ENCODE measurements around the gene LRRC25. TPM values are rescaled to one million over a fixed set of nuclear protein-coding genes. Genes with fewer than 3 reads are reported as not detected.

Gene LRRC25
- 0.25 TPM in 1 of 2 replicates, not detected in the other for total RNA-seq

DNA sequence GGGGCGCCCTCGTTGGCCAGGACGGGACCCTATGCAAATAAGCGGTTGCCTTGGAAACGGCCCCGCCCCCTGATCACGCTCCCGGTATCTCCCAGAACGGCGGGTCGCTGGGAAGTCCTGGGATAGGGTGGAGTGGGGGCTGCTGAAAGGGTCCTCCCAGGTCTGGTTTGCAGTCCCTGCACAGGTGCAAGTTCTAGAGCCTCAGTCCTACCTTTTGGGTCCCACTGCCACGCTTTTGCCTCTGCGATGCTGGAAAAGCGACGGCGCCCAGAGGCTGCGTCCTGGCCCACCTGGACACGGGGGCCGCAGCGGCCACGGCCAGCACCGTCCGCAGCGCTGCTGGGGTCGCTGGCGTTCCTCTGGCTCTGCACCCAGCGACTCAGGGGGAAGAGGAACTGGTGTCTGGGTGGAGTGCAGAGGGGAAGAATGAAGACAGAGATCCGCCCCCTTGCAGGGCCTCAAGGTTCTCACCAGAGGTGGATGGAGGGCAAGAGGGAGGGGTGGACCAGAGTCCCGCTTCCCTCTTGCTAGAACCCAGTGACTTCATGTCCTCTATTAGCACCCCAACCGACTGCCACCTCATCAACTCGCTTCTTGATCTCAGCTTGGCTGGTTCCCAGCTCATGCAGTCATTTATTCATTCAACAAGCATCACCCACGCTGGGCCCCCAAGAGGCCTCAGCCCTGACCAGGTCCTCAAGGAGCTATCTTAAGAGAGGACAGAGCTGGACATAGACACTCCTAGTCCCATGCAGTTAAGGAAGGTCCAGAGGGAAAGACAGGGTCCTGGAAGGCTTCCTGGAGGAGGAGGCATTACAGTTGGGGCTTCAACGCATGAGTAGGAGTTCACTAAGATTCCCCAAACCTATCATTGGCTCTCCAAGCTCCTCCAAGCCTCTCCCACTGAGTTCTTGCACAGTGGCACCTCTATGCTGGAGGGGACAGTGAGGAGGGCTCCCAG, at the start of gene LRRC25:
Gene LRRC25, minus strand, starts transcription at position 381 of the 961 bp plus-strand sequence. CDS start 659 bp downstream, outside the sequence.

DNA sequence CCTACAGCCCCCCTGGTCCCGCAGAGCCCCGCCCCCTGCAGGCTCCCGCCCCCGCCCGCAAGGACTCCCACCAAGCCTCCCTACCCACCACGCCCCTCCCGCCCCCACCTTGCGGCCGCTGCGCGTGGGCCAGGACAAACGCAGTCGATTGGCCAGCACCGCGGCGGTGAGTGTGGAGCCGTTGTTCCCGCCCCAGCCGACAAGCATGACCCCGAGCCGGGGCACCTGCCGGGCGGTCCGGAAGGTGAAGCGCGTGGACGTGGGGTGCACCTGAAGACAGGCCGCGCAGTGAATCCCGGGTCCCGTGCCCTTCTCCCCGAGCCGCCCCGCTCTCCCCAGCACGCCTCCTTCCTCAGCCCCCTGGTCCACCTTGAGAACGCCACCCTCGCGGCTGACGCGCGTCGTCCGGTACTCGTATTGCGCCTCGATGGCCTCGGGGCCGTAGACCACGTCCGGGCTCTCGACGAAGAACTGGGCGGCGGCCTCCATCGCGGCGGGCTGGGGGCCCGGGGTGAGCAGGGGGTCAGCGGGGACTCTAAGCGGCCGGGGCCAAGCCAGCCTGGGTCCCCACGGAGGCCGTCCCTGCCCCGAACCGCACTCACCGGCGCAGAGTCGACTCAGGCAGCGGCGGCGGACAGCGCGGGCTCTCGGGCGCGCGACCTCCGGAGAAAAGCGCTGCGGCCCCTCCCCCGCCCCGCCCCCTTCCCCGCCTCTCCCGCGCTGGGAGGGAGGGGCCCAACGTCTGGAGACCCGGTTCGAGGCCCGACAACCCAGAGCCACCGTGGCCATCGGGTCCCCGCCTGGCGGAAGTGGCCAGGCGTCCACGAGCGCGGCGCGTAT, 40.3 kb upstream of the LRRC25 start, which contains the start of gene ISYNA1:
Gene ISYNA1, minus strand, starts transcription at position 643 of the 840 bp plus-strand sequence. Its CDS starts 154 bp downstream, at position 489.

DNA sequence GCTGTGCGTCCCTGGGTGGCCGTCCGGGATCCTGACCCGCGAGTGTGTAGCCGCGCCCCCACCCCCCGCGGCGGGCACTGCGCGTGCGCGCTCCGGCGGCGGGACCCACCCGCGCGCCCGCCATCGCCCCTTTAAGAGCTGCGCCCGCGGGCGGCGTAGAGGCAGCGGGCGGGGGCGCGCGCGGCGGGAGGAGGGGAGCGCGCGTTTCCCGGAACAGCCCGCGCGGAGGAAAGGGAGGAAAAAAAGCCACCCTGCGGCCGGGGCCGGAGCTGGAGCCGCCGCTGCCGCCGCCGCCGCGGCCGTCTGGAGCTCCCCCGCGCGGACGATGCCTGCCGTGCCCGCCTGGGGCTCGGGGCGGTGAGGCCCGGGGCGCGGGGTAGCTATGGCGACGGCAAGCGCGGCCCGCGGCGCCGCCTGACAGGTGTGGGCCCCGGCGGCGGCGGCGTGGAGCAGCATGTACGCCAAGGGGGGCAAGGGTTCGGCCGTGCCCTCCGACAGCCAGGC, 21.8 kb upstream of the LRRC25 start, which contains the start of gene SSBP4:
Gene SSBP4, plus strand, starts transcription at position 204 of the 504 bp plus-strand sequence. Its CDS starts 251 bp downstream, at position 455.

DNA sequence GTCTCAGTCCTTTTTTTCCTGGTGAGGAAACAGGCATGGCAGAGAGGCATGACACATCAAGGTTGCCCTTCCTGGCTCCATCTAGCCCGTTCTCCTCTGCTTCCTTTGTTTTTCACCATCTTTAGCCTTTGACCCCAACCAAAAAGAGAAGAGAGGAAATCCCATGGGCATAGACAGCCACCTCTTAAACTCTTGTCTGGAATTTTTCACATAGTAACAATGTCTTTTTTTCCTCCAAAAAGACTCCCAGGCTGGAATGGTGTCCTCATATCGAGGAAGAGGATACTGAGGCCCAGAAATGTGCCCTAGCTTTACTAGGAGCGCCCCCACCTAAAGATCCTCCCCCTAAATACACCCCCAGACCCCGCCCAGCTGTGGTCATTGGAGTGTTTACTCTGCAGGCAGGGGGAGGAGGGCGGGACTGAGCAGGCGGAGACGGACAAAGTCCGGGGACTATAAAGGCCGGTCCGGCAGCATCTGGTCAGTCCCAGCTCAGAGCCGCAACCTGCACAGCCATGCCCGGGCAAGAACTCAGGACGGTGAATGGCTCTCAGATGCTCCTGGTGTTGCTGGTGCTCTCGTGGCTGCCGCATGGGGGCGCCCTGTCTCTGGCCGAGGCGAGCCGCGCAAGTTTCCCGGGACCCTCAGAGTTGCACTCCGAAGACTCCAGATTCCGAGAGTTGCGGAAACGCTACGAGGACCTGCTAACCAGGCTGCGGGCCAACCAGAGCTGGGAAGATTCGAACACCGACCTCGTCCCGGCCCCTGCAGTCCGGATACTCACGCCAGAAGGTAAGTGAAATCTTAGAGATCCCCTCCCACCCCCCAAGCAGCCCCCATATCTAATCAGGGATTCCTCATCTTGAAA, 11.5 kb downstream of the LRRC25 start, which contains the start of gene GDF15:
Gene GDF15, plus strand, starts transcription at position 484 of the 868 bp plus-strand sequence. Its CDS starts 32 bp downstream, at position 516.

Other genes with a start within 250 kb of the LRRC25 start
- 41.9 and 73.3 TPM in 2 replicates for gene PIK3R2, start 244.5 kb downstream of the LRRC25 start, total RNA-seq
- gene IFI30, start 223.8 kb downstream of the LRRC25 start, total RNA-seq: 22.2 TPM in 1 of 2 replicates, not detected in the other
- gene MPV17L2, start 204.4 kb downstream of the LRRC25 start, total RNA-seq: 21.3 and 45.8 TPM in 2 replicates
- gene RAB3A, start 193.6 kb downstream of the LRRC25 start, total RNA-seq: 0.65 and 2.4 TPM in 2 replicates
- not detected in 2 replicates for gene PDE4C, start 171.2 kb downstream of the LRRC25 start, total RNA-seq
- 0.16 and 1.1 TPM in 2 replicates for gene IQCN, start 123.2 kb downstream of the LRRC25 start, total RNA-seq
- 277 and 421 TPM in 2 replicates for gene JUND, start 116.0 kb downstream of the LRRC25 start, total RNA-seq
- gene LSM4, start 74.5 kb downstream of the LRRC25 start, total RNA-seq: 196 and 334 TPM in 2 replicates
- gene PGPEP1, start 57.0 kb downstream of the LRRC25 start, total RNA-seq: 2.9 and 16.4 TPM in 2 replicates
- gene GDF15, start 11.5 kb downstream of the LRRC25 start, total RNA-seq: 20.4 and 246 TPM in 2 replicates
- gene SSBP4, start 21.8 kb upstream of the LRRC25 start, total RNA-seq: 131 and 177 TPM in 2 replicates
- 63.4 and 164 TPM in 2 replicates for gene ISYNA1, start 40.5 kb upstream of the LRRC25 start, total RNA-seq
- 13.0 and 20.8 TPM in 2 replicates for gene ELL, start 124.4 kb upstream of the LRRC25 start, total RNA-seq
- gene FKBP8, start 146.0 kb upstream of the LRRC25 start, total RNA-seq: 181 and 304 TPM in 2 replicates
- 169 and 233 TPM in 2 replicates for gene KXD1, start 160.2 kb upstream of the LRRC25 start, total RNA-seq
- gene UBA52, start 174.2 kb upstream of the LRRC25 start, total RNA-seq: 945 and 1,196 TPM in 2 replicates
- gene REX1BD, start 191.2 kb upstream of the LRRC25 start, total RNA-seq: 79.2 and 122 TPM in 2 replicates
- 0.65 and 2.5 TPM in 2 replicates for gene CRLF1, start 209.2 kb upstream of the LRRC25 start, total RNA-seq
- 0.16 and 1.3 TPM in 2 replicates for gene TMEM59L, start 215.2 kb upstream of the LRRC25 start, total RNA-seq
- gene KLHL26, start 239.4 kb upstream of the LRRC25 start, total RNA-seq: 6.4 and 7.6 TPM in 2 replicates